ENCODE data around the gene PPFIBP2.

PPFIBP2 gene

GRCh38 chr11:7605186-7605943 is 91.6 kb downstream of the PPFIBP2 start:
- DNase-seq: no peak

- no peak for DNase-seq
Measured at GRCh38 chr11:7606496-7606895, 92.7 kb downstream of the PPFIBP2 start.

- DNase-seq: no peak
Measured at GRCh38 chr11:7609015-7609414, 95.2 kb downstream of the PPFIBP2 start.

- DNase-seq: no peak
Measured at GRCh38 chr11:7609521-7609920, 95.7 kb downstream of the PPFIBP2 start.

GRCh38 chr11:7610393-7610792 is 96.6 kb downstream of the PPFIBP2 start:
- DNase-seq: no peak

GRCh38 chr11:7611411-7611810 is 97.6 kb downstream of the PPFIBP2 start:
- DNase-seq: no peak

GRCh38 chr11:7612056-7612660 is 98.4 kb downstream of the PPFIBP2 start:
- DNase-seq: no peak

- no peak for DNase-seq
Measured at GRCh38 chr11:7612661-7613393, 99.0 kb downstream of the PPFIBP2 start.

GRCh38 chr11:7613394-7613720 is 99.6 kb downstream of the PPFIBP2 start:
- DNase-seq: no peak

GRCh38 chr11:7614656-7615055 is 100.9 kb downstream of the PPFIBP2 start:
- DNase-seq: no peak

- no peak for DNase-seq
Measured at GRCh38 chr11:7617032-7617431, 103.2 kb downstream of the PPFIBP2 start.

GRCh38 chr11:7619322-7619721 is 105.5 kb downstream of the PPFIBP2 start:
- DNase-seq: no peak

GRCh38 chr11:7621090-7621489 is 107.3 kb downstream of the PPFIBP2 start:
- no peak for DNase-seq

- DNase-seq: no peak
Measured at GRCh38 chr11:7621554-7621953, 107.8 kb downstream of the PPFIBP2 start.

GRCh38 chr11:7622721-7623120 is 108.9 kb downstream of the PPFIBP2 start:
- DNase-seq: no peak

GRCh38 chr11:7628660-7629059 is 114.9 kb downstream of the PPFIBP2 start:
- DNase-seq: no peak

GRCh38 chr11:7630002-7630401 is 116.2 kb downstream of the PPFIBP2 start:
- no peak for DNase-seq

- DNase-seq: no peak
Measured at GRCh38 chr11:7632211-7632610, 118.4 kb downstream of the PPFIBP2 start.

- no peak for DNase-seq
Measured at GRCh38 chr11:7635137-7635536, 121.3 kb downstream of the PPFIBP2 start.

GRCh38 chr11:7635708-7636107 is 121.9 kb downstream of the PPFIBP2 start:
- no peak for DNase-seq

GRCh38 chr11:7636350-7636749 is 122.6 kb downstream of the PPFIBP2 start:
- DNase-seq: no peak

- DNase-seq: peak; percentile 58
Measured at GRCh38 chr11:7637447-7638157, 123.8 kb downstream of the PPFIBP2 start.
